Loucy (cell line): ENCODE data around the gene CDKN2C.

Experiments used
- H2AFZ ChIP-seq: fragments of 200-600 bp; sonication (generic); 2 replicates; pipeline ENCODE4 v1.6.0; 2016; ENCODE audit warnings: antibody characterized with exemption, mild to moderate bottlenecking, low read length, moderate library complexity
- H3F3A ChIP-seq: fragments of 200-600 bp; 2 replicates; pipeline ENCODE4 v1.6.0; 2016; ENCODE audit warnings: antibody characterized with exemption, low read depth, mild to moderate bottlenecking
- H3K27me3 ChIP-seq: fragments of 200-600 bp; sonication (generic); 2 replicates; pipeline ENCODE4 v1.6.1; 2014; ENCODE audit warnings: low read length, mild to moderate bottlenecking; ENCODE audit not compliant: insufficient read depth, poor library complexity, severe bottlenecking
- H3K36me3 ChIP-seq: fragments of 200-600 bp; sonication (generic); 2 replicates; pipeline ENCODE4 v1.6.1; 2016; ENCODE audit warnings: low read length; ENCODE audit not compliant: insufficient read depth
- H3K4me1 ChIP-seq: fragments of 200-600 bp; sonication (generic); 2 replicates; pipeline ENCODE4 v1.5.1; 2014; ENCODE audit warnings: low read length, mild to moderate bottlenecking; ENCODE audit not compliant: insufficient read depth, poor library complexity, severe bottlenecking
- H3K4me2 ChIP-seq: fragments of 200-600 bp; sonication (generic); 2 replicates; pipeline ENCODE4 v1.6.0; 2014; ENCODE audit warnings: antibody characterized with exemption, low read length, low read depth, mild to moderate bottlenecking; ENCODE audit not compliant: poor library complexity, severe bottlenecking
- H3K4me3 ChIP-seq: fragments of 200-600 bp; sonication (generic); 2 replicates; pipeline ENCODE4 v1.5.1; 2014; ENCODE audit warnings: low read length, mild to moderate bottlenecking, mixed read lengths; ENCODE audit not compliant: poor library complexity, severe bottlenecking
- H3K79me2 ChIP-seq: fragments of 200-600 bp; sonication (generic); 2 replicates; pipeline ENCODE4 v1.6.1; 2014; ENCODE audit warnings: low read length; ENCODE audit not compliant: insufficient read depth
- H3K9ac ChIP-seq: fragments of 200-600 bp; sonication (generic); 2 replicates; pipeline ENCODE4 v1.6.0; 2014; ENCODE audit warnings: mild to moderate bottlenecking, low read depth, low read length, moderate library complexity; ENCODE audit not compliant: poor library complexity, severe bottlenecking
- H3K9me2 ChIP-seq: fragments of 200-600 bp; sonication (generic); replicated peaks from 2 replicates; pipeline ENCODE4 v1.6.1; 2016; ENCODE audit warnings: low read depth, low read length, mixed read lengths
- H3K9me3 ChIP-seq: fragments of 200-600 bp; sonication (generic); 2 replicates; pipeline ENCODE4 v1.6.1; 2014; ENCODE audit warnings: mild to moderate bottlenecking, antibody characterized with exemption, low read length, low read depth; ENCODE audit not compliant: insufficient read depth
- H4K20me1 ChIP-seq: fragments of 200-600 bp; sonication (generic); 2 replicates; pipeline ENCODE4 v1.6.0; 2014; ENCODE audit warnings: antibody characterized with exemption, low read length, mild to moderate bottlenecking; ENCODE audit not compliant: insufficient read depth, poor library complexity, severe bottlenecking
- CTCF ChIP-seq: fragments of 200-600 bp; sonication (generic); conservative IDR thresholded peaks from 2 replicates; pipeline ENCODE4 v1.5.1; 2014; ENCODE audit warnings: mild to moderate bottlenecking, antibody characterized with exemption, low read length
- EZH2phosphoT487 ChIP-seq: fragments of 200-600 bp; IDR thresholded peaks from 2 replicates; pipeline ENCODE4 v1.6.1; 2018; ENCODE audit warnings: antibody characterized with exemption, mild to moderate bottlenecking, moderate library complexity, borderline replicate concordance

Gene CDKN2C

GRCh38 chr1:50973875-50974617 is 4.0 kb downstream of the CDKN2C start:
- Histone ChIP-seq H4K20me1 (peaks cover 58% of the 10 kb centered on the region), H3F3A (peaks cover 13% of the 10 kb centered on the region), H3K9me2 (no peaks in the 10 kb centered on the region), H3K36me3 (peaks cover 41% of the 10 kb centered on the region), H3K27me3 (peaks cover 8% of the 10 kb centered on the region), H3K79me2 (peaks cover 99% of the 10 kb centered on the region), H3K9ac (peak overlapping the region; percentile 96), H3K4me2 (peak overlapping the region; percentile 89), H2AFZ (no peak overlapping the region), H3K9me3 (no peaks in the 10 kb centered on the region), H3K4me3 (peak overlapping the region; percentile 85), H3K4me1 (peaks cover 31% of the 10 kb centered on the region)
- TF ChIP-seq CTCF (no peak), EZH2phosphoT487 (no peak)

- Histone ChIP-seq H2AFZ (no peak overlapping the region), H3K9me2 (no peaks in the 10 kb centered on the region), H3K36me3 (peaks cover 41% of the 10 kb centered on the region), H3K79me2 (peaks cover 99% of the 10 kb centered on the region), H3K4me1 (peaks cover 34% of the 10 kb centered on the region), H3K4me3 (peak overlapping the region; percentile 85), H3F3A (peaks cover 13% of the 10 kb centered on the region), H3K9me3 (no peaks in the 10 kb centered on the region), H3K27me3 (peaks cover 3% of the 10 kb centered on the region), H3K4me2 (peak overlapping the region; percentile 89), H4K20me1 (peaks cover 52% of the 10 kb centered on the region), H3K9ac (peak overlapping the region; percentile 96)
- TF ChIP-seq EZH2phosphoT487, result no peak
- no peak for TF ChIP-seq CTCF
Measured at GRCh38 chr1:50974618-50974935, 4.5 kb downstream of the CDKN2C start.

- peak overlapping the region; percentile 89 for H3K4me2 ChIP-seq
- H3K36me3 ChIP-seq, result peaks cover 41% of the 10 kb centered on the region
- H2AFZ ChIP-seq, result no peak overlapping the region
- no peaks in the 10 kb centered on the region for H3K9me3 ChIP-seq
- H3K27me3 ChIP-seq, result no peaks in the 10 kb centered on the region
- peak overlapping the region; percentile 85 for H3K4me3 ChIP-seq
- peaks cover 51% of the 10 kb centered on the region for H4K20me1 ChIP-seq
- H3K9ac ChIP-seq, result peak overlapping the region; percentile 96
- peaks cover 43% of the 10 kb centered on the region for H3K4me1 ChIP-seq
- TF ChIP-seq CTCF (no peak), EZH2phosphoT487 (no peak)
- no peaks in the 10 kb centered on the region for H3K9me2 ChIP-seq
- peaks cover 99% of the 10 kb centered on the region for H3K79me2 ChIP-seq
- peaks cover 13% of the 10 kb centered on the region for H3F3A ChIP-seq
Measured at GRCh38 chr1:50975436-50975835, 5.4 kb downstream of the CDKN2C start.
